Measurements from ENCODE around the gene PTGES2. TPM values are rescaled to one million over a fixed set of nuclear protein-coding genes. Genes with fewer than 3 reads are reported as not detected.

The PTGES2 gene
- polyA plus RNA-seq (ENCODE audit: insufficient read length): 38.8 TPM

GRCh38 chr9:128127568-128127989 lies at the start of gene PTGES2:
PTGES2 (minus strand) TSS chr9:128127729; CDS start chr9:128127717, 12 bp downstream.
- DNase-seq: peak; percentile 93

- no peak for DNase-seq
These were observed 48.2 kb upstream of the PTGES2 start for GRCh38 chr9:128175726-128176125.

GRCh38 chr9:128175102-128175563 lies 47.6 kb upstream of the PTGES2 start:
- no peak for DNase-seq

GRCh38 chr9:128174062-128174461 lies 46.5 kb upstream of the PTGES2 start:
- DNase-seq: no peak

GRCh38 chr9:128169925-128170324 lies 42.4 kb upstream of the PTGES2 start:
- DNase-seq: no peak

GRCh38 chr9:128169492-128169891 lies 42.0 kb upstream of the PTGES2 start:
- DNase-seq: no peak

- no peak for DNase-seq
These were observed 41.3 kb upstream of the PTGES2 start for GRCh38 chr9:128168731-128169308.

- no peak for DNase-seq
These were observed 39.7 kb upstream of the PTGES2 start for GRCh38 chr9:128167209-128167608.

- DNase-seq: no peak
These were observed 38.6 kb upstream of the PTGES2 start for GRCh38 chr9:128166169-128166568.

- no peak for DNase-seq
These were observed 36.9 kb upstream of the PTGES2 start for GRCh38 chr9:128164307-128164885.

GRCh38 chr9:128163523-128164306 lies 36.2 kb upstream of the PTGES2 start:
- DNase-seq: no peak

GRCh38 chr9:128163027-128163515 lies 35.5 kb upstream of the PTGES2 start:
- DNase-seq: no peak

GRCh38 chr9:128162215-128163026 lies 34.9 kb upstream of the PTGES2 start:
- DNase-seq: no peak

GRCh38 chr9:128161215-128161902 lies 33.8 kb upstream of the PTGES2 start:
- no peak for DNase-seq

GRCh38 chr9:128160603-128160987 lies 33.1 kb upstream of the PTGES2 start:
- no peak for DNase-seq

GRCh38 chr9:128159784-128160602 lies 32.5 kb upstream of the PTGES2 start, which contains the start of gene BBLN:
BBLN (plus strand) TSS chr9:128160265; CDS start chr9:128160408, 143 bp downstream.
- DNase-seq: peak; percentile 93

GRCh38 chr9:128159522-128159783 lies 31.9 kb upstream of the PTGES2 start:
- no peak for DNase-seq

GRCh38 chr9:128155736-128156500 lies 28.4 kb upstream of the PTGES2 start:
- DNase-seq: no peak

GRCh38 chr9:128153947-128154695 lies 26.6 kb upstream of the PTGES2 start:
- DNase-seq: no peak
